HG03575 (cell line): ENCODE results near the gene DCC.

Source experiments
- ATAC-seq: cut with Tn5 transposase; IDR thresholded peaks from one replicate; pipeline ENCODE4 v1.9.1; 2021; ENCODE audit not compliant: unreplicated experiment, insufficient number of reproducible peaks, low FRiP score; ENCODE audit errors: extremely low read depth

Gene DCC

DNA sequence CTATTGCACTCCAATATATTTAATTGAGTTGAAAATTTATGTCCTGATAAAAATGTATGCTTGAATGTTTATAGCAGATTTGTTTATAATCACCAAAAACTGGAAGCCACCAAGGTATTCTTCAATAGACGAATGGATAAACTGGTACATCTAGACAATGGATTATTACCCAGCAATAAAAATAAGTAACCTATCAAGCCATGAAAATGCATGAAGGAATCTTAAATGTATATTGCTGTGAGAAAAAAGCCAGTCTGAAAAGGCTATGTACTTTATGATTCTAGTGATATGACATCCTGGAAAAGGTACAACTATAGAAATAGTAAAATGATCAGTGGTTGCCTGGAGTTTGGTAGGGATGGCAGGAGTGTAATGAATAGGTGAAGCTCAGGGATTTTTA is 580.7 kb downstream of the DCC start:
- no peak for ATAC-seq

DNA sequence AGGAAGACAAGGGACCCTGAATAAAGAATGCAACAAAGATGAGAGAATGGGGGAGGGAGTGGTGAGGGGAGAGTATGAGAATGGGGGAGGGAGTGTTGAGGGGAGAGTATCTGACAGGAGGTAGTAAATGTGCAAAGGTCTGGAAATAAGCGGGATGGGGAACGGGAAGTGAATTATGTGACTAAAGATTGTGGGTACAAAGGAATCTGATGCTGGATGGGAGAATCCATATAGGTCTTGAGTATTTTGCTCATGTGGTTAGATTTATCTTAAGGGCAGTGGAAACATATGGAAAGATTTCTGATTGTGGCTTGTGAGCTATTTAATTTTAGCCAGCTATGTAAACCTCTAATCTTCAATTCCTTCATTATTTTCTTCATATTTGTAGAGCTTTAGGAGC is 593.4 kb downstream of the DCC start:
- ATAC-seq: no peak

DNA sequence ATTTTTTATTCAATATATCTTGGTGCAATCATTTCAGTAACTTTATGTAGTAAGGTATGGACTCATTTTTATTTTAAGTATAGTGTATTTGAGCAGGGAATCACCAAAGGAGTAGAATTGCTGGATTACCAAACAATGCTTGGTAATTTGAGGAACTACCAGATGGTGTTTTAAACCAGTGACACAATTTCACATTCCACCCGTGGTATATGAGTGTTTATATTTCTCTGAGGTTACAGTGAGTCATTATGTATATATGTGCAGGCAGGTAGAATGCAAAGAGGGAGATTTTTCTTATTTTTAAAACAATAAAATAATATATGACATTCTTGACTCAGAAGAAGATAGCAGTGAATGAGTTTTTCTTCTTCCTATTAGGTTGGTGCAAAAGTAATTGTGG is 596.9 kb downstream of the DCC start:
- no peak for ATAC-seq

DNA sequence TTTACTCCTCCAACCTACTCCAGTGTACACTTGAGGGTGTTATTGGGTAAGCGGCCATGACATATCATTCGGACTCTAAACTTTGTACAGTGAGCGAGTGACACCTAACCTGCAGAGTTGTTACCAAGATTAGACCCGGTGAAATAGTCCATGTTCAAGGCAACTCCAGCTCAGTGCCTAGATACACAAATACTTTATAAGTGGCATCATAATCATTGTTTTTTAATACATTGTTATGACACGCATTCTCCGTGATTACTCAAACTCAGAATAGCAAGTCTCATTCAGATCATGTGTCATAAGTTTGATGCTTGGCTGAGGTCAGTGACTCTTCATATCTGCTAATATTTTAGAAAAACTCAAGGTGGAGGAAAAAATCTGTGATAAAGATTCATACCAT is 597.8 kb downstream of the DCC start:
- ATAC-seq: no peak

DNA sequence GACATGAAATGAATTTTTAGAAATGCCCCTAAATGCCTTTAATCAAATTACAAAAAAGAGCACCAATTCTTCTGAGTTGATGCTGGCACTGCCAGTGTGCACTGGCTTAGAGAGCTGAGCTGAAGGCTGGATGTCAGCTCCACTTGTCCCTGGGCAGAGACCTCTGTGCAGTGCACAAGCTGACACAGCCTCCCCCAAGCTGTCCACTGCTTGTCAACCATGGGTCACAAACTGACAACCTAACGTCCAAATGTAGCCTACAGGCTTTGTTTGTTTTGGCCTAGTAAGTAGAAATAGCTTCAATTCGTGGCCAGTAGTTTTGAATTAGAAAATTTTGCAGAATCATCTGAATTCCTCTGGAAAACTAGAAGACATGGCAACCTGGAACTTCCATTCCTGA is 605.6 kb downstream of the DCC start:
- no peak for ATAC-seq

DNA sequence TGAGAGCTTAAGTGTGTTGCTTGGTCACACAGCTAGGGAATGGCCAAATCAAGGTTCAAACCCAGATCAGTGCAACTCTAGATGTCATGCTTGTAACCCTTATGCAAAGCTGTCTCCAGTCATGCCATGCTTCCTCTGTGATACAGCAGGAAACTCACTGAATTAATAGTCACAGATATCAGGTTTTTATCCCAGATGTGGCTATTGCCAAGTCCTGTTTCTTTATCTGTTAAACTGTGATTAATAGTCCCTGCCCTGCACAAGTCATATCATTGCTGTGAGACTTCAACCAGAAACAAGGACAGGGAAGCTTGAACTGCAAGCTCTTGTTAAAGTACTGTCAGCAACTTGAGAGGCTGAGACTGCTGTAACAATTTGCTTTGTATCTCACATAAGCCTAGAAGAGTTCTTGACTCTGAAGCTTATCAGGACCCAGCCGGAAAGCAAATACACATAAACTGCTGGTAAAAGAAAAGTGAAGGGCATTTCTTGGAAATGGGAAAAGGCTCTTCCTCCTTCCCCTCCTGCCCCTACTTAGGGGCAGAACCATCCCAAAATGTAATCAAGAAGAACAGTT is 609.0 kb downstream of the DCC start:
- no peak for ATAC-seq

DNA sequence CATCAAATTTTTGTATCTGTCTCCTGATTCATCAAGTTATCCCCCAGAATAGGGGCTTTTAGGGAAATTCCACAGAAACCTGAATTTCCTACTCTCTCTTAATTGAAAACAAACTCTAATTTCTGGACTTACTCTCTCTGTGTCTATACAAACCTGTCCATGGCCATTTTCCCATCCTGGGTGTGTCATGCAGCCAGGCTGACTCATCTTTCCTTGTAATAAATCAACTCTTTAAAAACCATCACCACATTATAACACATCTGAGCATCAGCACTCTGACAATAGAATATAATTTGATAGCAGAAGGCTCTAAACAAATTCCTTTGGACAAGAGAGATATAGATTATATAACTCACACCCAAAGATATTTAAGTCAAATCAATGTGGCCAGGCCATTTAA is 610.2 kb downstream of the DCC start:
- no peak for ATAC-seq

DNA sequence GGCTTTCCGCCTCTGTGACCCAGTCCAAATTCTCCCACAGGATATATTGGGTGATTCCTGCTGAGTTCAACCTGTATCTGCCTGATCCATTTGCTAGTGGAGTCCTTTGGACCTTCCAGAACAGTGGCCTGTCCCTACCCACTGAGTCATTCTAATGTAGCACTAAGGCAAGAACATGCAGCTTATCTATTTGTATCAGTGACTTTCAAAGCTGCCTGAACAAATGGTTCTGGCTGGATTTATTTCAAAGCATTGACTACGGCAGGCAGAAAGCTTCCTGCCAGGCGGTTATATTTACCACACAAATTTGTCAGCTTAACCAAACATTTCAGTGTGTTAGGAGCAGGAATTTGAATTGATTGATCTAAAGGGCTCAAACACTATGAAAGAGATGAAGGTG is 613.4 kb downstream of the DCC start:
- no peak for ATAC-seq

DNA sequence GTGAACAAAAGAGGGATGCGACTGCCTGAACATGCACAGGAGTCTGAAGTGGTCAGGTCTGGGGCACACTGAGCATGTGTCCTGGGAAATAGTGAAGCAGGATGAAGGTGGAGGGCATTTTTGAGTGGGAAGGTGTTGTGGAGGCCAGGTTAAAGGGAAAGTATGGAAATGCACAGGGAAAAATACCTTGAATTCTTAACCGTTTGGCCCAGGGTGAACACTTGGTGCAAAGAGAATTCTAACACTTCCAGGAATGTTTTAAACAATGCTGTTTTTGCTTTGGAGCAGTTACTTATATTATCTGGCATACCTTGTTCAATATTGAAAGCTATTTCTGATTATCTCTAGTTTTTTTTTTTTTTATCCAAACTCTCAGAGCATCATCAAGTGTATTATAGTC is 623.5 kb downstream of the DCC start:
- ATAC-seq: no peak

DNA sequence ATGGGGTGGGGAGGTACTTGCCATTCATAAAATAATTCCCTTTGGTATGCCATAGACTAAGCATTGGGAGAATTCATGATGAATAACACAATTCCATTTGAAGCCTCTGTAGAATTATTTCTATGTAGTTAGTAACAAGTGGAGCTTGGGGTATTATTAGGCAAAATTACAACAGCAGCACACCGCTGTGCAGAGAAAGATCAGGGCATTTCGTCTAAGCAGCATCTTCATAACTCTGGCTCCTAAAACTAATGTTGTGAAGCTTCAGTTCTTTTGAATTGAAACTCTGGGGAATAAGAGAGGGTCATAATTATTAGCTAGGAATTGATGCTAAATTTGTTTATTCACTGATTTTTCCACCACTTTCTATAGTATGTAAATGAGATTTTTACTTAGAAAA is 630.7 kb downstream of the DCC start:
- ATAC-seq: no peak

DNA sequence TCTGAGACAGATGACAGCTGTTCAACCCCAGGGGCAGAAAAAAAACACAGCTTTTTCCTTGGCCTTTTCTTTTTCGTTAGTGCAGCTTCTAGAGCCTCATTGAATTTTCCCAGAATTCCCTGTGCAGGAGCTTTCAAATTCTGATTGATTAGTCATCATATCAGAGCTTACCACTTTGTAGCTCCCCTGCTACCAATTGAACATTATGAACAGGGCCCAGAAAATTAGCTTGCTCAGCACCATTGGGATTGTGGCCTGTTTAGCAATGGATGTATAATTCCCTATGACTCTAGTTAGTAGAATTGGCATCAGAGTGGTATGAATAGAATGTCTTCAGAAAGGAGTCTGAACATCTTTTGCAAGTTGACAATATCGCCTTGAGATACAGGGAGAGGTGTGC is 631.1 kb downstream of the DCC start:
- ATAC-seq: no peak

DNA sequence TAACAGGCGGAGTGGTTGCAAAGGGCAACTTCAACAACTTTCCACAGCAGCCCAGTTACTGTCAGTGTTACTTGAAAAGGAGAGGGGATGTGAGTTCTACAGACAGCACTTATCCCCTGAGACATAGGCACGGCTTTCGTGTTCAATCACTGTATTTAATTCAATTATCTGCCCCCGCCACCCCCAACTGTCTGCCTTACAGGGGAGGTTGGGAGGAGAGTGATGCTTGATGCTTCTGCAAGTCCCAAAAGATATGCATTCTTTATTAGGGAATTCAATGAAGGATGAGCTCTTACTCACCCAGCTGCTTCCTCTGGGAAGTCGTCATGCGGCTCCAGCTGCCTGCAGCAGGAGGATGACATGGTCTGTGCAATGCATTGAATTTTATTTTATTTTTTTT is 639.9 kb downstream of the DCC start:
- no peak for ATAC-seq

DNA sequence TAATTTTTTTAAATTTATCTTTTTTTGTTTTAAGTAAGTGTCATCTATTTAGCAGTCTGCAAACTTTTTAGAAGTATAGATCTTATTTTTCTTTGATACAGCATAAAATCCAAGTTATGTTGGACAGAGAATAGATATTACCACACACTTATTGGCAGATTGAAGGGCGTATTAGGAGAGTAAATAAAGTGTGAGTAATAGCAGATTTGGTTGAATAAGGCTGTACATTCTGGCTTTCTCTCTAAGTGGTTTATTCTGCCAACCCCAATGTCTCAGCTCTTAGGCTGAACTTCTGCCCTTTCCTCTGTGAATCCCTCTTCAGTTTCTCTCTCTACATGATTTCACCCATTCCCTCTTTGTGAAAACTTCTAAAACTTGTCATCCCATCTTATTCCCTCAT is 651.2 kb downstream of the DCC start:
- ATAC-seq: no peak

DNA sequence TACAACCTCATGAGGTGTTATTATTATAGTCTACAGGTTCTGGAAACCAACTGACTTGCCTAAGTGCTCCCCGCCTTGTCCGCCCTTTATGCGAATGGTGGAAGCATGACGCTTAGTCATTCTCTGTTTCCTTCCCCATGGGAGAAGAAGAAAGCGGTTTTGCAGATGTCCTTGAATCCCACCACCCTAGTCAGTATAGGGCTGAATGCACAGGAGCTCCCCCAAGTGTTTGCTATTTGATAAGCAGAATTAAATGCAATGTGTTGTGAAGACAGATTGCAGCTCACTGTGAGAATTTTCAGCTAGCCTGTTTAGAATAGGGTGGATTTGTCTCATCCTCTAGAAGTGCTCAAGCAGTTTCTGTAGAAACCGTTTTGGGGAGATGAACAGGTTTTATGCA is 652.0 kb downstream of the DCC start:
- no peak for ATAC-seq

DNA sequence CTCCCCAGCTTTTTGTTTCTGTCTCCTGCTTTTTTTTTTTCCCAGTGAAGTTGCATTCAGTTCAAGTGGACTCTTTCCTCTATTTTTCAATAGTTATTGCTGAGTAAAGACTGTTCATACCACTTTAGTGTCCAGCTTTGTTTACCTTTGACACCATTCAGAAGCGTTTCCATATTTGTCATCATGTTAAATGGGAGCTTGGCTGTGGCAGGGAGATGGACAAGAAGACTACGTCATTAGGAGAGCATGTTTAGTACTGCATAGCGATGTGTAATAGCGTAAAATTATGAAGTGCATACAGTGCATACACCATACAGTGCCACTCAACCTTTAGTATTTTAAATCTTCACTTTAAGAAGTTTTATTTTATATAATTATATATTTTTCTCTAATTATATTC is 655.9 kb downstream of the DCC start:
- ATAC-seq: no peak

DNA sequence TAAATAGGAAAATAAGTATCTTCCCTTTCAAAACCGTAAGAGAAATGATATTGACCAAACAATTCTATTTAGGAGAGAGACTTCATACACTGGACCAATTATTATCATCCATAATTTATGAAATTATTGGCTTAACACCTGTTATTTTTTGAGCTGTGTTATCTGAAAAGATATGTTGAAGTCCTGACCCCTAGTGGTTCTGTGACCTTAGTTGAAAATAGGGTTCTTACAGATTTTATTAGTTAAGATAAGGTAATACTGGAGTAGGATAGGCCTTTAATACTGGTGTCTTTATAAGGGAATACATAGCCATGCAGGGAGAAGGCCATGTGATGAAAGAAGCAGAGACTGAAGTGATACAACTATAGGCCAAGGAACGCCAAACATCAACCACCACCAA is 659.6 kb downstream of the DCC start:
- ATAC-seq: no peak

DNA sequence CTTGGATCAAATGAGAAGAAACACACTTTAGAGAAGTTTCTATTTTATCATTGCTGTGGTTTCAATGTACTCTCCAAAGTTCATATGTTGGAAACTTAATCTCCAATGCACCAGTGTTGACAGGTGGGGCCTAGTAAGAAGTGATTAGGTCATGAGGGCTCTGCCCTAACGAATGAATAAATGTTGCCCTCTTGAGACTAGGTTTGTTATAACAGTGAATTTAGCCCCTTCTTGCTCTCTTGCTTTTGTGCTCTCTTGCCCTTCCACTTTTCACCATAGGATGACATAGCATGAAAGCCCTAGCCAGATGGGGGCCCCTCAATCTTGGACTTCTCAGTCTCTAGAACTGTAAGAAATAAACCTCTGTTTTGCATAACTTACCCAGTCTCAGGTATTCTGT is 664.8 kb downstream of the DCC start:
- ATAC-seq: no peak

DNA sequence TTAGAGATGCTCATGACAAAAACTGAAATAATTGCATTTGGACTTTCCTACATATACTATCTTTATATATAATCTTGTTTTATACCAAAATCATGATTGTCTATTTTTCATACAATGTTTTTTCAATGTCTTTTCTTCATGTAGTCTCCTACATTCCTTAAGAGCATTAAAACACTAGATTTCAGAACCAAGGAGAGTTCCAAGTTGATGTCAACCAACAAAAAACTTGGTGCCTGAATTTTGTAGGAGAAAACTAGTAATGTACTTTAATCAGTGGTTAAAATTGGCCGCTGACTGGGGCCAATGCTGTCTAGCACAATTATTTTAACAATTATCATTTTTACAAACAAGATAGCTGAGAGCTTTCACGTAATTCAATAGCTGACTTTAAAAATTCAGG is 678.8 kb downstream of the DCC start:
- ATAC-seq: no peak

DNA sequence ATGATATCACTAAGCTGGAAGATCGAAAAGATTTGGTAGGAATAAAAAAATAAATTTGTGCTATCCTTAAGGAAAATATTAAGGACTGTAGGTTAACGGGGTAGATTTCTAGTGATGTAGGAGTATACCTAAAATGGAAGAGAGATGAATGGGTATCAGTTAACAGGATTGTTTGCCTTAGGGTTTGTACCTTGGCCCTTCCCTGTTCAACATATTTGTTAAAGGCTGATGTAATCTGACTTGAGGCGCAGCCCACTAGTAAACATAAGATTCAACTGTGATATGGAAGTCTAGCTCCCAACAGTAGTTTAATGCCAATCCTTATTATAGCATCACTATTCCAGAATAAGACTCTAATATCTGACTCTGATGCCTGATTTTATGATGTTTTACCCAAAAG is 685.2 kb downstream of the DCC start:
- ATAC-seq: no peak

DNA sequence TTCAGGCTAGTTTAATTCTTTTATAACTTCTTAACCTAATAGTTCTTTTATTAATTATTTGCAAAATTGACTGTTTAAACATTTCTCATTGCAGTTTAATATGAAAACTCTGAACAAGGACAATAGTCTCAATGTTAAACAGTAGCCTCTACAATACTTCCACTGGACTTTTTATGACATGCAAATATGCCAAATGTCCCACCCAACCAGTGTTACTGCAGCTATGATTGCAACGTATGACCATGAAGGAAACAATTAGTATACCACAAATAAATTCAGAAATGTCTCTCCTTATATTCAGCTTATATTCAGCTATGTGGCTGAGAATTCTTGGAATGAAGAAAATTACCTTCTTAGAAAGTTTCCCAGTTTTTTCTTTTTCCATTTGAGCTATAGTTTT is 688.6 kb downstream of the DCC start:
- ATAC-seq: no peak

DNA sequence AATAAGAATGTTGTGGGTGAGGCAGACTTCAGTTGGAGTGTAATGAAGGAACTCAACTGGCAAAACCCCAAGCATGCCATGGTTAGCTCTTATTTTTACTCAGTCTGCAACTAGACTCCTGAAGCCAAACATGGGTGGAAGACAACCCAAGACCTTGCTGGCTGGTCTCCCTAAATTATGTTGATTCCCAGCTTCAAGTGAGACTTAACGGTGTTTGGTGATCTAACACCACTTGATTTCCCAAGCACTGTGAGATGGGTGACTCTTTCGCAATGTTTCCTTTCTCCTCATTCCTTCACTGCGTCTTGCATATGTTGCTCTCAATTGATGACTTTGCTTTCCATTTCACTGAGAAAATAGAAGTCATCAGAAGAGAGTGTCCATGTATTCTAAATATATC is 693.1 kb downstream of the DCC start:
- ATAC-seq: no peak

DNA sequence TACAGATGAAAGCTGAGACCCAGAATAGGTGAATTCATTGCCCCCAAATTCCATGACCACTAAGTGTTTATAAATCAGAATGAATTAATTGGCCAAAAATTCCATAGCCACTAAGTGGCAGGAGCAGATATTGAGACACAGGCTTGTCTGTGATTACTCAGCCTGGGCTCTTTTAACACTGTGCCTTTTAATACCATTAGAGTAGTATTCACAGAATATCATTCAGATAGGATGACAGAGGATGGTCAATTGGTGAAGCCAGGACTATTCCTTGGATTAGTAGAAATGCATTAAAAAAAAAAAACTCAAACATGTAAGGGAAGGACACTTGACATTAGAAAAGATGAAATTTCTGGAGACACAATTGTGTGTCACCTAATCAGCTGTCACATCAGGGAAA is 698.6 kb downstream of the DCC start:
- ATAC-seq: no peak
